ENCODE measurements around the gene PLOD1.
"Not testable (repeated sequence)": the region's sequence is repeated elsewhere in the genome, so short reads cannot be mapped to it uniquely, and the experiment has no call there.

Gene PLOD1

GRCh38 chr1:11912482-11913216 lies 21.9 kb upstream of the PLOD1 start:
- not testable (repeated sequence) for DNase-seq

GRCh38 chr1:11913291-11913690 lies 21.2 kb upstream of the PLOD1 start:
- DNase-seq = no peak

- no peak for DNase-seq
Measured at GRCh38 chr1:11914024-11914423, 20.5 kb upstream of the PLOD1 start.

- no peak for DNase-seq
Measured at GRCh38 chr1:11918799-11919519, 15.6 kb upstream of the PLOD1 start.

GRCh38 chr1:11919621-11920020 lies 14.9 kb upstream of the PLOD1 start:
- DNase-seq = no peak

GRCh38 chr1:11920239-11920903 lies 14.1 kb upstream of the PLOD1 start:
- DNase-seq = no peak

GRCh38 chr1:11921022-11921421 lies 13.5 kb upstream of the PLOD1 start:
- no peak for DNase-seq

GRCh38 chr1:11923069-11923826 lies 11.3 kb upstream of the PLOD1 start:
- no peak for DNase-seq

GRCh38 chr1:11923827-11924113 lies 10.7 kb upstream of the PLOD1 start:
- DNase-seq = no peak

GRCh38 chr1:11924334-11925195 lies 10.0 kb upstream of the PLOD1 start:
- no peak for DNase-seq

GRCh38 chr1:11925196-11925937 lies 9.2 kb upstream of the PLOD1 start:
- DNase-seq = not testable (repeated sequence)

- DNase-seq = no peak
Measured at GRCh38 chr1:11925938-11926292, 8.6 kb upstream of the PLOD1 start.

GRCh38 chr1:11927866-11928592 lies 6.5 kb upstream of the PLOD1 start:
- DNase-seq = no peak

- DNase-seq = peak in 1 of 2 experiments; percentile 46
Measured at GRCh38 chr1:11929849-11930248, 4.7 kb upstream of the PLOD1 start.

GRCh38 chr1:11930571-11931445 lies 3.7 kb upstream of the PLOD1 start:
- no peak for DNase-seq

GRCh38 chr1:11931845-11932244 lies 2.7 kb upstream of the PLOD1 start:
- DNase-seq = no peak

- DNase-seq = no peak
Measured at GRCh38 chr1:11935057-11935412, 518 bp downstream of the PLOD1 start.

GRCh38 chr1:11935733-11936132 lies 1.2 kb downstream of the PLOD1 start:
- DNase-seq = not testable (repeated sequence)

GRCh38 chr1:11938722-11939526 lies 4.4 kb downstream of the PLOD1 start:
- DNase-seq = no peak

Data from SHP77 (cell line).